Cardiac septum (tissue), 1 donor: ENCODE results near the gene PLA2G4B. TPM values are rescaled to one million over a fixed set of nuclear protein-coding genes. Genes with fewer than 3 reads are reported as not detected.

Experiments used
- DNase-seq: peaks from one replicate; pipeline ENCODE4 v3.0.0-alpha.2; 2020; ENCODE audit warnings: low spot score
- intact Hi-C: fragments of 100-400 bp; cut with DNase I; formaldehyde crosslinking; loops from one replicate; pipeline ENCODE4 v1.14.0; 2022
- total RNA-seq: library from RNA; stranded (reverse); fragmentation: NEBNext Ultra II Directional; extraction: Animal tissue kit (Norgen Biotek cat#: 25700); gene quantifications from one replicate; pipeline ENCODE4 v1.2.1, GENCODE V29; 2021
- donor health status: DM: no; HTN: no; CAD: no.

Gene PLA2G4B
- total RNA-seq, 1 donor from 2014 or later: 3.4 TPM

GRCh38 chr15:41879321-41879845 lies 40.7 kb downstream of the PLA2G4B start:
- no peak for DNase-seq
- intact Hi-C loops: no loop called here

GRCh38 chr15:41880156-41880877 lies 41.7 kb downstream of the PLA2G4B start:
- DNase-seq: no peak
- intact Hi-C loops: no loop called here

- intact Hi-C loops: no loop called here
- DNase-seq: no peak
Measured at GRCh38 chr15:41881086-41881485, 42.4 kb downstream of the PLA2G4B start.

GRCh38 chr15:41881550-41881919 lies 42.9 kb downstream of the PLA2G4B start:
- DNase-seq: no peak
- intact Hi-C loops: no loop called here

GRCh38 chr15:41881920-41882688 lies 43.5 kb downstream of the PLA2G4B start:
- no peak for DNase-seq
- intact Hi-C loops: no loop called here

- DNase-seq: no peak
- intact Hi-C loops: no loop called here
Measured at GRCh38 chr15:41882689-41883483, 44.2 kb downstream of the PLA2G4B start.

GRCh38 chr15:41883484-41883825 lies 44.8 kb downstream of the PLA2G4B start:
- intact Hi-C loops: no loop called here
- DNase-seq: no peak

GRCh38 chr15:41884458-41884857 lies 45.8 kb downstream of the PLA2G4B start:
- intact Hi-C loops: no loop called here
- no peak for DNase-seq

GRCh38 chr15:41885321-41885720 lies 46.7 kb downstream of the PLA2G4B start:
- intact Hi-C loops: no loop called here
- no peak for DNase-seq

GRCh38 chr15:41885841-41886240 lies 47.2 kb downstream of the PLA2G4B start:
- intact Hi-C loops: no loop called here
- no peak for DNase-seq

- DNase-seq: no peak
- intact Hi-C loops: no loop called here
Measured at GRCh38 chr15:41886741-41887140, 48.1 kb downstream of the PLA2G4B start.

- intact Hi-C loops: no loop called here
- no peak for DNase-seq
Measured at GRCh38 chr15:41887161-41887560, 48.5 kb downstream of the PLA2G4B start.

- intact Hi-C loops: no loop called here
- DNase-seq: no peak
Measured at GRCh38 chr15:41887893-41888292, 49.2 kb downstream of the PLA2G4B start.

GRCh38 chr15:41888662-41889253 lies 50.1 kb downstream of the PLA2G4B start:
- no peak for DNase-seq
- intact Hi-C loops: no loop called here

GRCh38 chr15:41890050-41890690 lies 51.5 kb downstream of the PLA2G4B start:
- no peak for DNase-seq

GRCh38 chr15:41891226-41891625 lies 52.6 kb downstream of the PLA2G4B start:
- no peak for DNase-seq
- intact Hi-C loops: loop anchor here (5.0 to 10.0 kb wide), 2 partner anchors 64 to 164 kb away; partner anchors contain the start of gene JMJD7

More at GRCh38 chr15:41890050-41890690, 51.5 kb downstream of the PLA2G4B start:
- intact Hi-C loops: loop anchor here (5.0 to 10.0 kb wide), 2 partner anchors 63 to 165 kb away; partner anchors contain the start of gene JMJD7

GRCh38 chr15:41891946-41892345 lies 53.3 kb downstream of the PLA2G4B start:
- DNase-seq: no peak
- intact Hi-C loops: loop anchor here (2.0 to 10.0 kb wide), 3 partner anchors 65 to 163 kb away; partner anchors contain the start of genes JMJD7 and MAPKBP1

GRCh38 chr15:41892621-41893421 lies 54.2 kb downstream of the PLA2G4B start:
- peak; percentile 91 for DNase-seq
- intact Hi-C loops: loop anchor here (2.0 to 10.0 kb wide), 3 partner anchors 66 to 162 kb away; partner anchors contain the start of genes JMJD7 and MAPKBP1
